Stimulated activated CD4-positive, alpha-beta T cell treated with anti-CD3 and anti-CD28 coated beads, TNF-alpha, amount 100 ng/mL, for 4 hours (primary cell): Measurements from ENCODE around the gene FAM136A.
"Not testable (repeated sequence)": the region's sequence is repeated elsewhere in the genome, so short reads cannot be mapped to it uniquely, and the experiment has no call there.

Source experiments
- DNase-seq, 3 experiments: peaks; one replicate each; pipeline ENCODE4 v3.0.0-alpha.2; 2020; ENCODE audit warnings: low read depth in 3 of 3

FAM136A gene

DNA sequence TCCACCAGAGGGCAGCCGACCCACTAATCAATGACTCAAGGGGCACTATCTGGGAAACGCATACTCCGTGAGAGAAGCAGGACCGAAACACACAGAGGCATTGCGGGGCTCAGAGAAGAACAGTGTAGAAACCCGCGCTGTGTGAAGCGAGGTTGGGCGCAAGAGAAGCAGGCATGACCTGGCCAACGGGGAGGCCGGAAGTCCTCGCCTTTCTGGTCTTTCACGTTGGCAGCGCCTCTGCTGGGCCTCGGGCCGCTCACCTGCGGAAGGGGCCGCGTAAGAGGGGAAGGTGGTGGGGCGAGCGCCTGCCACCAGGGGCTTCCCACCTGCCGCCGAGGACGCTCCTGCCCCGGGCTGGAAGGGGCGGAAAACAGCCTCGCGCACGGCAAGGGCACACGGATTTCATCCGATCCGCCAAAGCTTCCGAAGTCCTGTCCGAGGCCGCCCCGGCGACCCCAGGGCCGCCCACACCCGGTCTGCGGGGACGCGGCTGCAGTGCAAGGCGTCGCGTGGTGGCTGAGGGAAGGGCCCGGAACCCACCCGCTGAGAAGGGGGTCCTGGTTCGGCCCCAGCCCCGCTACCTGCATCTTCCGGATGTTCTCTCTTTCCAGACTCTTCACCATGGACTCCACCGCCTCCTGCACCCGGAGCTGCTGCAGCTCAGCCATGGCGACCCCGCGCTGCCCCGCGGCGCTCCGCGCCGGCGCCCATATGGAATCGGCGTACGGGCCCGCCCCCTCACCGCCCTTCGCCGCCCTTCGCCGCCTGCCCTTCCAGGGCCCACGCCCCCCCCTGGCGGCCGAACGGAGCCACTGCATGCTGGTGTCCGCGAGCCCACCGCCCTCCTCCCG is at the start of gene FAM136A:
Gene FAM136A, minus strand, starts transcription at position 724 of the 851 bp plus-strand sequence. Its CDS starts 56 bp downstream, at position 668.
- peak; percentile 79 to 81 (median 80) for DNase-seq

- DNase-seq, result no peak
These were observed 48.2 kb upstream of the FAM136A start for GRCh38 chr2:70349921-70350685.

- DNase-seq, result no peak
These were observed 46.0 kb upstream of the FAM136A start for GRCh38 chr2:70347831-70348230.

- no peak for DNase-seq
These were observed 42.3 kb upstream of the FAM136A start for GRCh38 chr2:70344195-70344594.

GRCh38 chr2:70341477-70341765 is 39.6 kb upstream of the FAM136A start:
- no peak for DNase-seq

DNA sequence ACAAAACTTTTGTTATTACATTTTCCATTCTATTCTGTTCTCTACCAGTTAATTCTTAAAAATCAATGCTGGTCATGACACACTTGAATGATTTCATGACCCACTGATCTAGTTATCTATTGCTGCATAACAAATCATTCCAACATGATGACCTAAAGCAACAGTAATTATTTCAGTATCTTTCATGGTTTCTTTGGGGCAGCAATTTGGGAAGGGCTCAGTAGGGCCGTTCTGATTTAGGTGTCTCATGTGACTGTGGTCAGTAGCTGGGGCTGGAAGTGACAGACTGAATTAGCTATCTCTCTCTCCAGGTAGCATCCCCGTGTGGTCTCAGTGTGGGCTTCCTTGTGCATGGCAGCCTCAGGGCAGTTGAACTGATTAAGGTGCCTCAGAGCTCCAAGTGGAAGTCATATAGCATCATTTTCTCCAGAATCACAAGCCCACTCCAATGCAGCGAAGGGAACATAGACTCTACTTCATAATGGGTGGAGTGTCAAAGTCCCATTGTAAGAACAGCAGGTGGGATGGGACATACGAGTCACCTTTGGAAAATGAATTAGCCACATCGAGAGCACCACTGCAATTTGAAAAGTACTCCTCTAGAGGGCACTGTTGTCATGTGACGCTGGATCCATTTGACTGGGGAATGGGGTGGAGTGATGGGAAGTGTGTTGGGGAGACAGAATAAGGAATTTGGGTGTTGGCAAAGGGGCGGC is 39.1 kb upstream of the FAM136A start:
- DNase-seq, result peak in 2 of 3 experiments; percentile 9 to 11

DNA sequence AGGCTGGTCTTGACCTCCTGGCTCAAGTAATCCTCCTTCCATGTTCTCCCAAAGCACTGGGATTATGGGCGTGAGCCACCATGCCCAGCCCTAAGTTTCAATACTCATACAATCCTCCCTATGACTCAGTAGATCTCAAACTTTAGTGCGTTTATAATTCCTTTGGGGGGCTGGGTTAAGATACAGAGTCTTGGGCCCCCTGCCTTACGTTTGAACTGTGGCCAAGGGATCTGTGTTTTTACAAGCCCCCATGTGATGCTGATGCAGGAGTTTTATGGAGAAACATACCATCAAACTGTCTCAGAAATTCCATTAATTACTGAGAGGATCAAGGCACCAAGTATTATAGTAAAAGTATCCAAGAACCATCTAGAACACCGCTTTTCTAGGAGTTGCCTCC is 38.2 kb upstream of the FAM136A start:
- DNase-seq, result no peak

DNA sequence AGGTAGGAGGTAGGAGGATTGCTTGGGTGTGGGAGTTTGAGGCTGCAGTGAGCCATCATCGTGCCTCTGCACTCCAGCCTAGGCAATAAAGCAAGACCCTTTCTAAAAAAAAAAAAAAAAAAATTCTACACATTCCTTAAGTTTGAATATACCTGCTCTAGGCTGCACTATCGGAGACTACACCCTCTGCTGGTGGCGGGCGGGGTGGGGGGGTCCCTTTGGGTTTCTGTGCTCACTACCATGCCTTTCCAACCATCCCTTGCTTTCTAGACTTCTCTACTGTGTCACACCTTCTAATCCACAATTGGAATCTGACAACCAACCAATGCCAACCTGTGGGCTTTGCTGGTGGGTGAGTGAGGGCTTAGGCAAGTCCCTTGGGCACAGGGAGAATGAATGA is 34.7 kb upstream of the FAM136A start:
- DNase-seq, result no peak

DNA sequence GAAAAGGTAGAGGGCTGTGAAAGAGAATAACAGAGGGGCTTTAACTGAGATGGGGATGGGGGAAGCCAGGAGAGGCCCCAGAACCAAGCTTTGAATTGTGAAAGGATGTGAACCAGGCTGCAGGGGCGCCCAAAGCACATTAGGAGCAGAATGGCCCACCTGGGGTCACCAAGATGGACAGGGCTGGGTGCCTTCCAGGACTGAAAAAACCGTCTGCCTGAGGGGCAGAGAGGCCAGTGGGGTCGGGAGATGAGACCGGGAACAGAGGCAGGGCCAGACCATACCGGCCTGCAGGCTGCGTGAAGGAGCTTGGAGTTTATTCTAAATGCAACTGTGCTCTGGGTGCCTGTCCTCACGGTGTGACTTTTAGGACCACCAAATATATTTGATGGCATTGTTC is 29.1 kb upstream of the FAM136A start:
- no peak for DNase-seq

DNA sequence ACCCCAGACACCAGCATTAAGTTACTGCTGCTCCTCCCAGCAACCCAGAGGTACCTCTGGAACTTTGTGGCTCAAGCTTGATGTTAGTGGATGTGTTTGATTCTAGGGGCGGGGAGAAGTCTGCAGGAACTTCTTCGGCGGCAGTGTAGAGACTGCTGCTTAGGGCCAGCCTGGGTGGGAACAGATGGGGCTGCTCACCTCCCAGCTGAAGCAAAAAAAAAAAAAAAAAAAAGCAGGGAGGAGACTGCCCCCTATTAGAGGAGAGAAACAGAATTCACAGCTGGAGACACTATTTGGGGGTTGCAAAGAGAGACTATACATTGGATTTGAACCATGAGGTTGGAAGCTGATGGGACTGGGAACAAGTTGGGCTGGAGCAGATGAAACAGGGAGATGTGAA is 28.6 kb upstream of the FAM136A start:
- DNase-seq, result no peak

- DNase-seq, result no peak
These were observed 27.2 kb upstream of the FAM136A start for GRCh38 chr2:70328921-70329561.

DNA sequence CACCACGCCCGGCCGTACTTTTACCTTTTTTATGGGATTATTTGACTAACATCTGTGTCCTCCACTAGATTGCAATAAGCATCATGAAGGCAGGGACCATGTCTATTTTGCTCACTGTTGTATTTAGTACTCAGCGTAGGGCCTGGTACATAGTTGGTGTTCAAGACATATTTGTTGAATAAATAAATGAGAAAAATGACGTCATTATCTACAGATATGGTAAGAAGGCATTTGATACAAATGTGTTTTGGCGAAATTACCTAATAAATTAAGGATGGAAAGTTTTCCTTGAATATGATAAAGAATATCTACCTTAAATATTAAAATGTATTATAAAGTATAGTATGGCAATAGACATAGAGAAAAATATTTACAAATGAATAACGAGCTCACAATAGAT is 24.0 kb upstream of the FAM136A start:
- DNase-seq, result no peak

DNA sequence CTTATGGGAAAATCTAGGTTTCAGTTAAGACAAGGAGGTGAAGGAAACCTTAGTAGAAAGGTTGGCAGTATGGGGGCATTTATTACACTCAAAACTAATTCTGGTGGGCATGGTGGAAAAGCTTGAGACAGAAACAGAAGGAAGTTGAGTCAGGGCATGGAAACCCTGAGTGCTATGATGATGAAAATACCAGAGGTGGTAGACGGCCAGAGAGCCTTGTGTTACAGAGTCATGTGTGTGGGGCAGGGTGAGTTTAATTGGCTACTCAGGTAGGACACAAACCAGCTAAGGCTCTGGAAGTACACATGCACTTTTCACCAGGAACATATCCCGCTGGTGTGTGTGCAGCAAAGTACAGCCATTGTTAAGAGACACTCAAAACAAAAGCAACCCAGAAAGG is 20.7 kb upstream of the FAM136A start:
- no peak for DNase-seq

DNA sequence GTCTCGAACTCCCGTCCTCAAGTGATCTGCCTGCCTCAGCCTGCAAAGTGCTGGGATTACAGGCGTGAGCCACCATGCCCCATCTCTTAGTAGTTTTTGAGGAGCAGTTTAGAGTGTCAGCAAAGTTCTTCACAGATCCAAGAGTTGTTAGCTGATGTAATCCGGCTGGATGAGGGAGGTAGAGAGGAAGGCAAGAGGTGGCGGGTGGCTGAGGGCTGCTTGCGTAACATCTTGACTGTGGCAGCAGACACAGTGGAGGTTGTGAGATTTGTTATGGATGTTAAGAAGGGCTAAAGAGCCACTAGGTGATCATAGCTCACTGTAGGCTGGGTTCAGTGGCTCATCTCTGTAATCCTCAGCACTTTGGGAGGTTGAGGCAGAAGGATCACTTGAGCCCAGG is 19.5 kb upstream of the FAM136A start:
- DNase-seq, result no peak

DNA sequence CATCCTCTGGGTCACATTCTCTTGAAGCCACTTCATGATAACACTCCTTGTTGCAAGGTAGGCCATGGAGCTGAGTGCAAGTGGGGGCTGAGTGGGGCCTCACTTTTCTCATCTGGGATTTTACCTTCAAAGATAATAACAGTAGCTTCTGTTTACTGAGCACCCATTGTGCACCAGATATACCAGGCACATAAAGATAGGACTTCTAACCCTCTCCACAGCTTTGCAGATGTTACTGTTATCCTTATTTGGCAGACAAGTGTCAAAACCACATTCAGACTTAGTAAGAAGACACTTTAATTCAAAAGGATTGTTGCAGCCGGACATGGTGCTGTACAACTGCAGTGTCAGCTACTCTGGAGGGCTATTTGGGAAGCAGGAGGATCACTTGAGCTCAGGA is 12.8 kb upstream of the FAM136A start:
- DNase-seq, result no peak

GRCh38 chr2:70312560-70312959 is 10.7 kb upstream of the FAM136A start:
- no peak for DNase-seq

DNA sequence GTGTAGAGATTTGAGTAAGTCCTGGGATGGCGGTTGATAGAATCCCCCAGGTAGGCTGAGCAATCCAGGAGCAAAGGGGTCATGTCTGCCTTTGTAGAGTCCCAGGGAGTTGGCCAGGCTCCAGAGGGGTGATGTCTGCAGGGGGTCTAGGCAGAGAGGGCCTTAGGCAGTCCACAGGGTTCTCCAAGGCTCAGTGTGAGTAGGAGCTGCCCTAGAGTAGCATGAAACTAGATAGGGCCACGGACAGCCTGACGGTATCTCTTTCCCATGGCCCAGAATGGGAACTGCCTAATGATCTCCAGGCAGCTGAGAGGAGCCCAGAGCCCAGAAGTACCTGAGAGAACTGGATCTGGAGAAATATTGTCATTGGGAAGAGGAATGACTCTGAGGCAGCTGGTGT is 9.0 kb upstream of the FAM136A start:
- DNase-seq, result no peak

DNA sequence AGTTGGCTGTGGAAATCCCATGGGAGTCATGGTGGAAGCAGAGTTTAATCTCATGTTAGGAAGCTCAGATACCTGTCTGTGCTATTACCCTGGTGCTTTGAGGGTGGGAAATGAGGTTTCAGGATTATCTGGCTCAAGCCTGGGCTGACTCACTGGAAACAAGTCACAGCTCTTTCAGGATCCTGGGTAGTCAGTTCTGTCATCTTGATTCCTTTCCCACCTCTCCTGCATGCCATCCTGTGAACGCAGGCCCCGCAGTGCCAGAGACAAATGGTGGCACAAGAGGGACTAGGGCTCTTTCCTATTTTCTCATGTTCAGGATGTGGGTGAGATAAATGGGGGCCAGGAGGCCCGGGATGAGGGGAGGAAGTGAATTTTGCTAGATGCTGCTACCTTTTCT is 3.7 kb upstream of the FAM136A start:
- DNase-seq, result no peak

DNA sequence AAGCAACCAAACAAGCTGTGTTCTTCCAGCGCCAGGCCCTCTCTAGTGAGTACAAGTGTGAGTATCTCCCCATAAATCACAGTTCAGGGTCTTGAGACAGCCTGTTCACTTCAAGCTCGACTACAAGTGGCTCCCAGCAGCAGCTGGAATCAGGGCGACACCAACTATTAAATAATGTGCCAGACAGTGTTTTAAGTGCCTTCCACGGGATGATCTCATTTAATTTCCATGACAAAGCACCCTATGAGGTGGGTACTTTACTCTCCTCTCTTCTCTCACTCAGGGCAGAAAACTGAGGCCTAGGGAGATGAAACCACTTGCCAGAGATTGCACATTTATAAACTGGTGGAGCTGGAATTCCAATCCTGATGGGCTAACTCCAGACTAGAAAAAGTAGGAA is 2.6 kb upstream of the FAM136A start:
- no peak for DNase-seq

DNA sequence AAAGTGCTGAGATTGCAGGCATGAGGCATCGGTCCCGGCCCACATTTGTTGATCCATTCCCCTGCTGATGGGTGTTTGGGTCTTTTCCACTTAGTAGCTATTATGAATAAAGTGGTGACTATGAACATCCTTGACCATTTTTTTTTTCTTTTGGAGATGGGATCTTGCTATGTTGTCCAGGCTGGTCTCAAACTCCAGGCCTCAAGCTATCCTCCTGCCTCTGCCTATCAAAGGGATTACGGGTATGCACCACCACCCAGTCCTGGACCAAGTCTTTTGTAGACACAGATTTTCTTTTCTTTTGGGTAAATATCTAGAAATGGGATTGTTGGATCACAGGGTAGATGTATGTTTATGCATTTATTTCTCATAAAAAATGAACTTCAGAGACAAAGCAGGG is 1.3 kb upstream of the FAM136A start:
- DNase-seq, result no peak

DNA sequence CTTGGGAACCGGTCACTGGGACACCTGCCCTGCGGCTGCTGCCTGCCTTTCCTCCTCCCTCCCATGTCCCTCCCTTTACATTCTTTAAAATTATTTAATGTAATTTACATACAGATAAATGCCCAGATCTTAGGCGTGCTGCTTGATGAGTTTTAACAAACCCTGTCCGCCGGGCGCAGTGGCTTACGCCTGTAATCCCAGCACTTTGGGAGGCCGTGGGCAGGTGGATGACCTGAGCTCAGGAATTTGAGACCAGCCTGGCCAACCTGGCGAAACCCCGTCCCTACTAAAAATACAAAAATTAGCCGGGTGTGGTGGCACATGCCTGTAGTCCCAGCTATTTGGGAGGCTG is 304 bp upstream of the FAM136A start:
- DNase-seq, result not testable (repeated sequence)

DNA sequence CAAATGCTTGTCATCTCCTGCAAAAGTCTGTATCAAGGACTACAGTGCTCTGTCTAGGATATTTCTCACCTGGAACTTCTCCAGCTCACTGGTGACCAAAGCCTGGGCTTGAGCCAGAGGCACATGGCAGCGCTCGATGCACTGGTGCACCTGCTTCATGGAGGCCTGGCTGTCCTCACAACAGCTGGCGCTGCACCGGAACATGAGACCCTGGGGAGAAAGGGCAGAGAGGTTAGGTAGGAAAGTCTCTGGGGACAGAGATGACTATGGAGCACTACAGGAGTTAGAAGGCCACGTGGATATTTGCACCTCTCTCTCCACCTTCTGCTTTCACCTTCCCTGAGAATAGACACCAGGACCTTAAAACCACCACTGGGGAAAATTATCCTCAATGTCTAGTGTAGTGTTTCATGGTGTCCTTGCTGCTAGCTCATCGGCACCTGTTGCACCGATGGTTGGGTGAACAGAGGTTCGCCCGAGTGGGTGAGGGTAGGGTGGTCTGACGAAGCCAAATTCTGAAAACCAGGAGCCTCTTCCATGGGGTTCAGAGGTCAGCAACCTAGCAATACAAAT is 1.0 kb downstream of the FAM136A start:
- DNase-seq, result no peak
